K562 (cell line): Measurements from ENCODE around the gene RPL11. TPM values are rescaled to one million over a fixed set of nuclear protein-coding genes. Genes with fewer than 3 reads are reported as not detected.

ENCODE experiments used
- ATAC-seq: fragments of 200-7000 bp; cut with Tn5 transposase; 3 replicates; pipeline ENCODE4 v1.9.1; 2020; ENCODE audit warnings: moderate library complexity
- BruUV-seq: library from RNA; stranded (reverse); fragments of 400-500 nt; replicated peaks from 2 replicates; lab custom pipeline; 2021; lab: Mats Ljungman, UMichigan
- CTCF ChIA-PET: fragments of 300-600 bp; formaldehyde crosslinking; extraction: SDS; loops from one replicate; lab custom pipeline; 2021; ENCODE audit warnings: low intra/inter-chr PET ratio; lab: Yijun Ruan, JAX
- POLR2A ChIA-PET: fragments of 300-600, 350-650 bp; sonication (Branson Sonifier 250); formaldehyde crosslinking; extraction: SDS; loops from one replicate; lab custom pipeline; 2021; ENCODE audit warnings: antibody characterized with exemption, inconsistent platforms; lab: Yijun Ruan, JAX
- DNase-seq, 4 experiments: peaks; one replicate each; pipeline versions ENCODE4 v3.0.0 to v3.0.0-alpha.2; 2011 to 2018; ENCODE audit warnings: low spot score in 3 of 4, mixed read lengths in 3 of 4; ENCODE audit errors: extremely low read depth in 1 of 4
- FAIRE-seq: peaks from 2 replicates; lab custom pipeline; 2011; peaks lifted over from hg19 to GRCh38; lab: Jason Lieb, UNC
- H2AFZ ChIP-seq: 2 replicates; pipeline ENCODE4 v1.6.0; 2011; ENCODE audit warnings: low read depth, low read length, control low read depth, inconsistent platforms
- H3K27ac ChIP-seq: fragments of 200-600 bp; 3 replicates; pipeline ENCODE4 v1.8.0; 2011; ENCODE audit warnings: low read depth, mild to moderate bottlenecking, control low read depth, inconsistent platforms, low read length, moderate library complexity, mixed read lengths; ENCODE audit errors: extremely low read depth
- H3K27me3 ChIP-seq, 2 experiments: fragments of 300-600 bp in 1 of 2; 2 replicates in 1 of 2; 3 replicates in 1 of 2; pipeline versions ENCODE4 v1.6.0 to v1.8.0; 2011; ENCODE audit warnings: inconsistent platforms in 2 of 2, low read length in 2 of 2, mild to moderate bottlenecking in 1 of 2, mixed read lengths in 1 of 2, moderate library complexity in 1 of 2; ENCODE audit not compliant: control insufficient read depth in 2 of 2, insufficient read depth in 2 of 2
- H3K36me3 ChIP-seq: fragments of 300-600 bp; 3 replicates; pipeline ENCODE4 v1.8.0; 2011; ENCODE audit warnings: mild to moderate bottlenecking, low read length, inconsistent platforms; ENCODE audit not compliant: control insufficient read depth, insufficient read depth
- H3K4me1 ChIP-seq, 2 experiments: fragments of 200-600 bp in 1 of 2; replicated peaks in 1 of 2; 2 replicates in 1 of 2; 3 replicates in 1 of 2; pipeline versions ENCODE4 v1.5.1 to v1.8.0; 2011; ENCODE audit warnings: inconsistent platforms in 2 of 2, low read length in 2 of 2, mild to moderate bottlenecking in 1 of 2, mixed read lengths in 1 of 2, moderate library complexity in 1 of 2; ENCODE audit not compliant: control insufficient read depth in 2 of 2, insufficient read depth in 2 of 2
- H3K4me2 ChIP-seq: 2 replicates; pipeline ENCODE4 v1.6.1; 2011; ENCODE audit warnings: low read length, control low read depth, inconsistent platforms, mixed read lengths; ENCODE audit not compliant: insufficient read depth
- H3K4me3 ChIP-seq: fragments of 200-600 bp; sonication (generic), shearing (Covaris generic); 2 replicates; pipeline ENCODE4 v1.5.1; 2016; ENCODE audit warnings: control low read depth, inconsistent platforms
- H3K79me2 ChIP-seq: fragments of 200-600 bp; 3 replicates; pipeline ENCODE4 v1.8.0; 2011; ENCODE audit warnings: low read length, inconsistent platforms; ENCODE audit not compliant: control insufficient read depth, insufficient read depth
- H3K9ac ChIP-seq, 2 experiments: 2 replicates each; pipeline versions ENCODE4 v1.6.0 to v1.6.1; 2011; ENCODE audit warnings: low read depth in 2 of 2, low read length in 2 of 2, control low read depth in 1 of 2, inconsistent platforms in 1 of 2, mild to moderate bottlenecking in 1 of 2, mixed read lengths in 1 of 2; ENCODE audit not compliant: insufficient read depth in 1 of 2
- H3K9me1 ChIP-seq: one replicate; pipeline ENCODE4 v1.6.0; 2011; ENCODE audit warnings: inconsistent platforms, mild to moderate bottlenecking, low read length, moderate library complexity; ENCODE audit not compliant: control insufficient read depth, insufficient read depth
- H3K9me3 ChIP-seq: replicated peaks from 2 replicates; pipeline ENCODE4 v1.5.1; 2011; ENCODE audit warnings: low read depth, low read length, inconsistent platforms; ENCODE audit not compliant: control insufficient read depth, insufficient read depth
- H4K20me1 ChIP-seq: replicated peaks from 2 replicates; pipeline ENCODE4 v1.6.1; 2011; ENCODE audit warnings: low read length, inconsistent platforms, mixed read lengths; ENCODE audit not compliant: control insufficient read depth, insufficient read depth
- CCNT2 ChIP-seq: IDR thresholded peaks from 2 replicates; pipeline ENCODE4 v1.6.1; 2011; ENCODE audit warnings: borderline replicate concordance, low read depth, mild to moderate bottlenecking, moderate library complexity, mixed read lengths, low read length; ENCODE audit not compliant: insufficient read length; ENCODE audit errors: extremely low read depth
- CEBPB ChIP-seq: fragments of 450-650 bp; IDR thresholded peaks from 2 replicates; pipeline ENCODE4 v1.6.1; 2016; ENCODE audit warnings: missing genetic modification characterization, missing compliant biosample characterization
- CEBPG ChIP-seq, 3 experiments: fragments of 200-800 bp in 1 of 3; sonication (Bioruptor generic) in 1 of 3; sonication (generic) in 1 of 3; formaldehyde crosslinking in 1 of 3; IDR thresholded peaks in 2 of 3; conservative IDR thresholded peaks in 1 of 3; 2 replicates each; pipeline versions ENCODE4 v1.6.1 to v1.8.0; 2016 to 2022; ENCODE audit warnings: missing compliant biosample characterization in 2 of 3, missing genetic modification characterization in 2 of 3, mild to moderate bottlenecking in 1 of 3, missing genetic modification reagents in 1 of 3
- CREB3 ChIP-seq: fragments of 450-650 bp; conservative IDR thresholded peaks from 2 replicates; pipeline ENCODE4 v1.6.1; 2016; ENCODE audit warnings: missing genetic modification characterization, low read depth, mild to moderate bottlenecking, missing compliant biosample characterization, moderate library complexity
- EGR1 ChIP-seq: fragments of 450-650 bp; conservative IDR thresholded peaks from 2 replicates; pipeline ENCODE4 v1.6.1; 2017; ENCODE audit warnings: mild to moderate bottlenecking
- JUND ChIP-seq, 2 experiments: IDR thresholded peaks; 2 replicates in 1 of 2; 3 replicates in 1 of 2; pipeline ENCODE4 v1.6.1; 2011; ENCODE audit warnings: borderline replicate concordance in 2 of 2, low read depth in 2 of 2, low read length in 2 of 2, improper control_type of control experiment in 1 of 2, missing biosample characterization in 1 of 2, missing genetic modification characterization in 1 of 2, missing genetic modification reagents in 1 of 2
- MAX ChIP-seq: sonication (generic); formaldehyde crosslinking; IDR thresholded peaks from 2 replicates; pipeline ENCODE4 v1.9.0; 2022; ENCODE audit warnings: mild to moderate bottlenecking, missing genetic modification reagents
- MEIS2 ChIP-seq: fragments of 450-650 bp; IDR thresholded peaks from 2 replicates; pipeline ENCODE4 v1.6.1; 2014; ENCODE audit warnings: mild to moderate bottlenecking; ENCODE audit not compliant: partially characterized antibody
- MYC ChIP-seq, 2 experiments: fragments of 250-450 bp in 1 of 2; sonication (Bioruptor Pico) in 1 of 2; IDR thresholded peaks; 2 replicates each; pipeline versions ENCODE4 v1.5.1 to v1.6.1; 2012 to 2021; ENCODE audit warnings: low read depth in 2 of 2, borderline replicate concordance in 1 of 2, improper control_type of control experiment in 1 of 2, low read length in 1 of 2, mild to moderate bottlenecking in 1 of 2, moderate library complexity in 1 of 2
- PURB ChIP-seq: sonication (generic); formaldehyde crosslinking; IDR thresholded peaks from 2 replicates; pipeline ENCODE4 v1.9.0; 2021; ENCODE audit warnings: low read depth, mild to moderate bottlenecking, missing genetic modification reagents
- RAD51 ChIP-seq: fragments of 450-650 bp; IDR thresholded peaks from 2 replicates; pipeline ENCODE4 v1.7.1; 2016; ENCODE audit warnings: low read depth, mild to moderate bottlenecking, borderline replicate concordance
- RCOR1 ChIP-seq, 2 experiments: IDR thresholded peaks; 2 replicates each; pipeline ENCODE4 v1.6.1; 2012; ENCODE audit warnings: low read depth in 2 of 2, low read length in 2 of 2, borderline replicate concordance in 1 of 2, improper control_type of control experiment in 1 of 2
- ZBTB11 ChIP-seq, 3 experiments: fragments of 200-800 bp in 1 of 3; fragments of 250-450 bp in 1 of 3; fragments of 450-650 bp in 1 of 3; sonication (Bioruptor Pico) in 1 of 3; sonication (Bioruptor generic) in 1 of 3; formaldehyde crosslinking in 1 of 3; IDR thresholded peaks; 2 replicates each; pipeline versions ENCODE4 v1.6.1 to v1.8.0; 2016 to 2022; ENCODE audit warnings: mild to moderate bottlenecking in 2 of 3, missing genetic modification characterization in 2 of 3, missing compliant biosample characterization in 1 of 3, moderate library complexity in 1 of 3
- ZNF586 ChIP-seq: fragments of 450-650 bp; formaldehyde crosslinking; conservative IDR thresholded peaks from 2 replicates; pipeline ENCODE4 v1.4.0; 2020; ENCODE audit warnings: mild to moderate bottlenecking, moderate library complexity
- ZNF75A ChIP-seq: fragments of 450-650 bp; formaldehyde crosslinking; IDR thresholded peaks from 2 replicates; pipeline ENCODE4 v1.4.0; 2020; ENCODE audit warnings: mild to moderate bottlenecking
- WGBS: fragments of 100-300 bp; shearing (Covaris generic); methylation state at CpG from one replicate; pipeline ENCODE4 v1.1.6; 2016; ENCODE audit warnings: low coverage, mixed read lengths; ENCODE audit not compliant: insufficient coverage; ENCODE audit errors: missing lambda C conversion rate; 5-methylcytosine and 5-hydroxymethylcytosine counted together
- in situ Hi-C: fragments of 300-500 bp; cut with MboI; formaldehyde crosslinking; loops from 4 replicates; pipeline ENCODE4 v1.15.0; 2018; ENCODE audit warnings: inconsistent platforms, mixed read lengths
- intact Hi-C: fragments of 100-400 bp; cut with micrococcal nuclease; formaldehyde crosslinking; loops from 2 replicates; pipeline ENCODE4 v1.14.2; 2022
- polyA plus RNA-seq, 8 experiments: library from polyadenylated mRNA; depleted of rRNA in 4 of 8; stranded (reverse) in 5 of 8; unstranded in 3 of 8; fragments of >200 nt; fragmentation: Nextera tagmentation in 2 of 8; fragmentation: Illumina TruSeq in 1 of 8; extraction: Ambion mirVana in 2 of 8; extraction: Trizol in 1 of 8; gene quantifications; 2 replicates each; pipeline versions ENCODE4 v1.2.1 to v1.2.3, GENCODE V29; 2011 to 2014; ENCODE audit warnings: inconsistent platforms in 1 of 8, missing spikeins in 1 of 8
- total RNA-seq, 7 experiments: library from RNA; depleted of rRNA in 6 of 7; stranded (reverse); fragments of >200 nt in 6 of 7; fragmentation: Illumina TruSeq in 2 of 7; extraction: Trizol in 2 of 7; gene quantifications; 2 replicates each; pipeline versions ENCODE4 v1.2.1 to v1.2.3, GENCODE V29; 2011 to 2021; ENCODE audit warnings: low replicate concordance in 1 of 7

The RPL11 gene
- total and polyA plus RNA-seq, 9 of the 15 experiments (the other 6 are each of a cell fraction or from before 2014, with no cell fraction given), result 1,781 to 4,526 (median 3,111) TPM

- H2AFZ ChIP-seq, result no peak overlapping the region
- H3K9ac ChIP-seq, result no peak overlapping the region
- POLR2A ChIA-PET, result interaction anchor here (0.5 to 1.1 kb wide), 4 partner anchors 18 to 326 kb away, joined by 3 to 4 read pairs (median 4); no protein-coding TSS in a partner anchor
- TF ChIP-seq RCOR1 (IDR thresholded peaks at IDR 0.05; ENCODE audit: borderline replicate concordance in 1 of 2, low read depth in 2 of 2, low read length in 2 of 2), result no peak
- TF ChIP-seq ZNF586, result no peak
- TF ChIP-seq PURB, result no peak
- no peak for TF ChIP-seq CEBPG (CRISPR knock-in tag; IDR thresholded peaks at IDR 0.05)
- peak; percentile 36 to 76; a peak in 2 of 4 replicates for TF ChIP-seq CEBPG (tag; conservative IDR thresholded peaks at IDR 0.05 in 1 of 2, IDR thresholded peaks at IDR 0.05 in 1 of 2)
- TF ChIP-seq EGR1, result peak; percentile 21; the same call in 1 of the 2 replicates
- TF ChIP-seq MAX (CRISPR knock-in tag), result peak; percentile 44; the same call in 1 of the 2 replicates
- TF ChIP-seq RAD51, result no peak
- no peak for TF ChIP-seq CCNT2
- peak; percentile 80 for TF ChIP-seq CEBPB (tag)
- no peak for TF ChIP-seq ZBTB11 (CRISPR knock-in tag; IDR thresholded peaks at IDR 0.05)
- no peak for TF ChIP-seq JUND (IDR thresholded peaks at IDR 0.05; ENCODE audit: borderline replicate concordance, low read depth, low read length)
- no peak for TF ChIP-seq JUND (tag; IDR thresholded peaks at IDR 0.05; ENCODE audit: borderline replicate concordance, low read depth, low read length)
- peak; percentile 19; the same call in 1 of the 2 replicates for TF ChIP-seq MYC (IDR thresholded peaks at IDR 0.05; ENCODE audit: low read depth, low read length)
- TF ChIP-seq MYC (CRISPR knock-in tag; IDR thresholded peaks at IDR 0.05; ENCODE audit: borderline replicate concordance, low read depth), result no peak
- TF ChIP-seq CREB3, result no peak
- peak; percentile 45 for TF ChIP-seq MEIS2
- no peak for TF ChIP-seq ZNF75A (CRISPR knock-in tag)
These were observed 35.8 kb downstream of the RPL11 start for GRCh38 chr1:23727362-23727811.

More at GRCh38 chr1:23727362-23727811, 35.8 kb downstream of the RPL11 start:
- DNase-seq, result no peak
- Histone ChIP-seq H3K9me1 (no peaks in the 10 kb centered on the region), H3K9me3 (no peaks in the 10 kb centered on the region), H3K4me3 (no peak overlapping the region), H3K36me3 (no peaks in the 10 kb centered on the region), H4K20me1 (0 out of 2 replicates have a peak, but pooled peaks cover 3% of the 10 kb centered on the region), H3K79me2 (peaks cover 3% of the 10 kb centered on the region; the same call in 1 of the 3 replicates), H3K4me1 (peaks cover 0 to 4% of the 10 kb centered on the region in 2 experiments; a peak in 3 of 5 replicates), H3K27me3 (no peaks in the 10 kb centered on the region), H3K27ac (no peak overlapping the region), H3K4me2 (no peak overlapping the region)
- BruUV-seq, result no TSS peak
- FAIRE-seq, result no peak
- peak; percentile 69 for ATAC-seq
- intact Hi-C loops (no loop called here), in situ Hi-C loops (no loop called here)
- CTCF ChIA-PET, result interaction anchor here (0.7 kb wide), 1 partner anchor 9 kb away, joined by 3 read pairs; no protein-coding TSS in a partner anchor
- 43% methylated on average over 9 of the region's 9 CpGs for WGBS
